Small intestine (tissue), 7 donors: Measurements from ENCODE around the gene AGPAT2. TPM values are rescaled to one million over a fixed set of nuclear protein-coding genes. Genes with fewer than 3 reads are reported as not detected.

ENCODE experiments used
- DNase-seq, 2 donors: peaks; one replicate each; pipeline versions ENCODE4 v3.0.0 to v3.0.0-alpha.2; 2013
- FAIRE-seq: peaks from 2 replicates; lab custom pipeline; 2012; peaks lifted over from hg19 to GRCh38; lab: Jason Lieb, UNC
- H3K27ac ChIP-seq, 3 donors: one replicate each; pipeline ENCODE4 v1.5.1; 2013; ENCODE audit warnings: low read length in 2 of 3, mild to moderate bottlenecking in 2 of 3, control low read depth in 1 of 3, inconsistent platforms in 1 of 3, low read depth in 1 of 3, moderate library complexity in 1 of 3
- H3K27me3 ChIP-seq, 3 donors: one replicate each; pipeline ENCODE4 v1.6.1; 2013; ENCODE audit warnings: low read length in 3 of 3, inconsistent platforms in 1 of 3; ENCODE audit not compliant: control insufficient read depth in 3 of 3, insufficient read depth in 3 of 3
- H3K36me3 ChIP-seq, 3 donors: one replicate each; pipeline ENCODE4 v1.6.1; 2013; ENCODE audit warnings: low read length in 3 of 3, inconsistent platforms in 1 of 3, low read depth in 1 of 3, mild to moderate bottlenecking in 1 of 3, moderate library complexity in 1 of 3; ENCODE audit not compliant: control insufficient read depth in 3 of 3, insufficient read depth in 2 of 3
- H3K4me1 ChIP-seq, 3 donors: one replicate each; pipeline ENCODE4 v1.6.1; 2013; ENCODE audit warnings: low read length in 2 of 3, inconsistent platforms in 1 of 3, low read depth in 1 of 3, mild to moderate bottlenecking in 1 of 3, moderate library complexity in 1 of 3; ENCODE audit not compliant: control insufficient read depth in 3 of 3, insufficient read depth in 2 of 3
- H3K4me3 ChIP-seq, 3 donors: one replicate each; pipeline ENCODE4 v1.5.1; 2013; ENCODE audit warnings: low read length in 3 of 3, control low read depth in 1 of 3, inconsistent platforms in 1 of 3, low read depth in 1 of 3, mild to moderate bottlenecking in 1 of 3, moderate library complexity in 1 of 3
- H3K9me3 ChIP-seq, 2 donors: one replicate each; pipeline ENCODE4 v1.6.1; 2013; ENCODE audit warnings: low read depth in 1 of 2, low read length in 1 of 2; ENCODE audit not compliant: control insufficient read depth in 2 of 2, insufficient read depth in 1 of 2
- WGBS, 3 donors: extraction: QIAGEN DNeasy Blood & Tissue Kit; methylation state at CpG; one replicate each; pipeline ENCODE4 v1.1.7; 2013; 5-methylcytosine and 5-hydroxymethylcytosine counted together
- polyA plus RNA-seq, 4 donors: library from polyadenylated mRNA; stranded (reverse) in 3 of 4; unstranded in 1 of 4; fragments of 200-250 nt in 3 of 4; fragments of 120-200 nt in 1 of 4; gene quantifications; one replicate each; pipeline versions ENCODE4 v1.2.1 to v1.2.3, GENCODE V29; 2013
- donor health status: healthy with polysubstance abuse.
- donor health status: control.
- donor health status: control.
- donor health status: Bipolar disorder and iron deficiency.
- donor health status: healthy.

AGPAT2 gene
- polyA plus RNA-seq, 4 donors: 222 to 653 (median 363) TPM

DNA sequence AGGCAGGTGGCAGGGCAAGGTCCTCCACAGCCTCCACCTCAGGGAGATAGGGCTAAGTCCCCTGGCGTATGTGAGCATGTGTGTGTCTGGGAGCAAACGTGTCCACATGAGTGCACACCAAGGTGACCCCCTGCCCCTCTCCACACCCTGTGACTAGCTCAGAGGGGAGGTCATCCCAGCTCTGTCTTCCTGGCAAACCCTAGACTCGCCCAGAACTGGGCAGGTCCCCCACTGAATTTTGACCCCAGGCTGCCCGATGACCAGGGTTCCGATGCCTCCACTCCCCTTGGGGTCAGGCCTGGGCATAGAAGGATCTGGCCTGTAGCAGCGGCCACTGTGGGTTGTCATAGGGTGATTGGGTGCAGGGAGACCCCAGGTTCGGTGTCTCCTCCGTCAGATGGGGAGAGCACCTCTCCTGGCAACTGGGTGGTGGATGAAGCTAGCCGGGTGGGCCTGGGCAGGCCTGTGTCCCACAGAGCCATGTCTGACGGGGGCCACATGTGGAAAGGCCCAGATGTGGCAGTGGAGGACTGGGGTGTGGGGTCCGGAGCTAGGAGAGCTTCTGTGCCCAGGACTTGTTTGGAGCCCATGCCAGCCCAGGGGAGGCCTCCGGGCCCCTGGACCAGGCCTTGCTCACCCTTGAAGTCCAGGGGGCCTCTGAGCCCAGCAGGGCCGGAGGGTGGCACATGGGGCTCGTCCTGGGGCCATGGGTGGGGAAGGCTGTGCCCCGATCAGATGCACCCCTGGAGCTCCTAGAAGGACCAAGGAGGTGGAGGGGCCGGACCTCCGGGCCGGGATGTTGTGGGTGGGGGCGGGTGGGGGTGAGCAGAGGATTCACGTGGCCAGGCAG is 31.3 kb upstream of the AGPAT2 start:
- peaks cover 0 to 38% (median 0%) of the 10 kb centered on the region in 3 donors for H3K4me1 ChIP-seq
- peaks cover 2 to 45% (median 6%) of the 10 kb centered on the region in 3 donors for H3K36me3 ChIP-seq
- WGBS, 3 donors: 32 to 66% (median 37%) methylated on average over 18 to 20 of the region's 20 CpGs
- FAIRE-seq: no peak
- H3K9me3 ChIP-seq: no peaks in the 10 kb centered on the region
- peaks cover 0 to 7% (median 0%) of the 10 kb centered on the region in 3 donors for H3K27me3 ChIP-seq
- H3K27ac ChIP-seq: no peak overlapping the region
- H3K4me3 ChIP-seq: no peak overlapping the region
- DNase-seq: no peak

- no peak for FAIRE-seq
- no peak overlapping the region for H3K27ac ChIP-seq
- peaks cover 0 to 7% (median 3%) of the 10 kb centered on the region in 3 donors for H3K27me3 ChIP-seq
- no peak for DNase-seq
- WGBS, 3 donors: 46 to 78% (median 53%) methylated on average over 14 to 16 of the region's 16 CpGs
- H3K36me3 ChIP-seq: peaks cover under 1 to 33% (median 2%) of the 10 kb centered on the region in 3 donors
- no peaks in the 10 kb centered on the region for H3K9me3 ChIP-seq
- H3K4me1 ChIP-seq: peaks cover 0 to 40% (median 0%) of the 10 kb centered on the region in 3 donors
- no peak overlapping the region for H3K4me3 ChIP-seq
Observed at GRCh38 chr9:136717399-136717798, 30.1 kb upstream of the AGPAT2 start.

DNA sequence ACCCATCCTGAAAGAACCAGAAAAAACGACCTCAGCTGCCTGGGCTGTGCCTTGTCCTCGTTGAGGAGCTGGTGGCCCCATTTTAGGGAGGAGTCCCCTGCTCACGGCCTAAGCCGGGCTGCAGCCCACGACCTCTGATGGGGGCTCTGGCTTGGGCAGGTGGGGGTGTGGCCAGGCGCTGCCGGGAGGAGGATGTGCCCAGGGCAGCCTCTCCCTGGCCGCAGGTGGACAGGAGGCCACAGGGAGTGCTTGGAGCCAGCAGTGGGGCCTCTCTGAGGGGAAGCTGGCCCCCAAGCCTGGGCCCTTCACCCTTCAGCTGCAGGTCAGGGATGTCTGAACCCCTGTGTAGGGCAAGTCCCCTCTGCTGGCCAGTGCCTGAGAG is 27.6 kb upstream of the AGPAT2 start:
- DNase-seq (no peak), FAIRE-seq (no peak)
- Histone ChIP-seq H3K27ac (no peak overlapping the region), H3K9me3 (no peaks in the 10 kb centered on the region), H3K4me1 (peaks cover 0 to 26% (median 4%) of the 10 kb centered on the region in 3 donors), H3K27me3 (peaks cover 0 to 11% (median 3%) of the 10 kb centered on the region in 3 donors), H3K36me3 (peaks cover 0 to 11% (median 0%) of the 10 kb centered on the region in 3 donors), H3K4me3 (no peak overlapping the region)
- 31 to 51% (median 45%) methylated on average over 8 of the region's 8 CpGs for WGBS, 3 donors

- no peak for FAIRE-seq
- WGBS, 3 donors: 55 to 61% (median 60%) methylated on average over 17 of the region's 17 CpGs
- Histone ChIP-seq H3K36me3 (peaks cover 0 to 9% (median 0%) of the 10 kb centered on the region in 3 donors), H3K27me3 (peaks cover 0 to 11% (median 3%) of the 10 kb centered on the region in 3 donors), H3K4me1 (peaks cover 0 to 23% (median 4%) of the 10 kb centered on the region in 3 donors), H3K4me3 (no peak overlapping the region), H3K27ac (no peak overlapping the region), H3K9me3 (no peaks in the 10 kb centered on the region)
- no peak for DNase-seq
Observed at GRCh38 chr9:136714096-136714892, 27.0 kb upstream of the AGPAT2 start.

- WGBS, 3 donors: 29 to 50% (median 43%) methylated on average over 7 to 8 of the region's 8 CpGs
- H3K27ac ChIP-seq: no peak overlapping the region
Observed at GRCh38 chr9:136713550-136713949, 26.3 kb upstream of the AGPAT2 start.

DNA sequence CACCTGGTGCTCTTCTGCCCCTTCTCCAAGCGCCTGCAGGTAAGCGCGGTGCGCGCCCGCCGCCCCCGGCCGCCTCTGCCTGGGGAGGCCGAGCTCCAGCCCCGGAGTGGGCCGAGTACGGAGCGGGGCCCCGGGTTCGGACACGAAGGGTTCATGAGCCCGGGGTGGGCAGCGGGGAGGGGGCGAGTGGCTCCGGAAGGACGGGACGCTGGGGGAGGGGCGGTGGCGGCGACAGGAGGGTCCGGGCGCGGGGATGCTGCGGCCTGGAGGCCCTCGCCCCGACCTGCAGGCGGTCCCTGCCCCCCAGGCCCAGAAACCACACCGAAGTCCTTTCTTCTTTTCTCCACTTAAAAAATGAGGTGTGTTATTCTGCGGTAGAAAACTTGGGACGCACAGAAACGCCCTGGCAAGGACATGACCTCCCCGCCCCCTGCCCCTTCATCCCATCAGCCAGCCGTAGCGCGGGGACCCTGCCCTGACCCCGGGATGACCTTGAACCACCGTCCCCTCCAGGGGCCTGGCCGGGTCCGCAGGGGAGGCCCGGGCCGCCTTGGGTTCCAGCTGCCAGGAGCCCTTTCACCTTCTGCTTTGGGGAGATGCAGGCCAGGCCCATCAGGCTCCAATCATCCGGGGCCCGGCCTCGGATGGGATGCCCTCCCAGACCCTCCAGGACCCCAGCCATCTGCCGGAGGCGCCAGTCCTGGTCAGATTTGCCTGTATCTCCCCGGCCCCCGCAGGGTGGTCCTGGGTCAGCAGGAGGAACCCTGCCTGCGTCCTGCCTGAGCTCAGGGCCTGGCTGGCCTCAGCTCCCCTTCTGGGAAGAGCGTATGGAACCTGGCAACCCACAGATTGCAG is 25.7 kb upstream of the AGPAT2 start:
- 7 to 11% (median 10%) methylated on average over 43 to 56 of the region's 56 CpGs for WGBS, 3 donors
- DNase-seq (no peak), FAIRE-seq (no peak)
- H3K27ac ChIP-seq: no peak overlapping the region
- H3K27me3 ChIP-seq: peaks cover 0 to 11% (median 3%) of the 10 kb centered on the region in 3 donors
- H3K4me3 ChIP-seq: peak overlapping the region; percentile 9 to 44 (median 28)
- no peaks in the 10 kb centered on the region for H3K9me3 ChIP-seq
- H3K36me3 ChIP-seq: peaks cover 0 to 9% (median 0%) of the 10 kb centered on the region in 3 donors
- peaks cover 0 to 20% (median 4%) of the 10 kb centered on the region in 3 donors for H3K4me1 ChIP-seq

More at GRCh38 chr9:136713550-136713949, 26.3 kb upstream of the AGPAT2 start:
- peaks cover 0 to 11% (median 3%) of the 10 kb centered on the region in 3 donors for H3K27me3 ChIP-seq
- H3K4me3 ChIP-seq: peak overlapping the region in 1 of 3 donors; percentile 44
- H3K9me3 ChIP-seq: no peaks in the 10 kb centered on the region
- H3K4me1 ChIP-seq: peaks cover 0 to 20% (median 4%) of the 10 kb centered on the region in 3 donors
- DNase-seq (no peak), FAIRE-seq (no peak)
- peaks cover 0 to 9% (median 0%) of the 10 kb centered on the region in 3 donors for H3K36me3 ChIP-seq

GRCh38 chr9:136711751-136712689 is 24.8 kb upstream of the AGPAT2 start, which contains the start of gene DIPK1B:
TSS of gene DIPK1B (plus strand) at chr9:136712572. CDS start at chr9:136712666, 94 bp downstream.
- H3K9me3 ChIP-seq: no peaks in the 10 kb centered on the region
- DNase-seq: peak in 1 of 2 donors; percentile 60
- no peak within 1 kb of the TSS for H3K27ac ChIP-seq
- H3K27me3 ChIP-seq: peaks cover 0 to 11% (median 3%) of the 10 kb centered on the region in 3 donors
- no peak for FAIRE-seq
- H3K4me3 ChIP-seq: peak within 1 kb of the TSS; percentile 9 to 44 (median 28)
- peaks cover 0 to 9% (median 0%) of the 10 kb centered on the region in 3 donors for H3K36me3 ChIP-seq
- H3K4me1 ChIP-seq: peaks cover 0 to 20% (median 4%) of the 10 kb centered on the region in 3 donors
- WGBS, 3 donors: 1 to 5% (median 2%) methylated on average over 43 to 119 of the region's 119 CpGs
